AML-193 (cell line): ENCODE measurements around the gene CBX4.
"Not testable (repeated sequence)": the region's sequence is repeated elsewhere in the genome, so short reads cannot be mapped to it uniquely, and the experiment has no call there.

ENCODE experiments used
- DNase-seq, 2 experiments: peaks; one replicate each; lab custom pipeline; 2025; lab: John Stamatoyannopoulos, UW

Gene CBX4

GRCh38 chr17:79859676-79860615, 20.7 kb upstream of the CBX4 start:
- DNase-seq: no peak

- no peak for DNase-seq
These were observed 17.9 kb upstream of the CBX4 start for GRCh38 chr17:79857095-79857494.

- no peak for DNase-seq
These were observed 16.3 kb upstream of the CBX4 start for GRCh38 chr17:79855331-79856124.

- no peak for DNase-seq
These were observed 15.1 kb upstream of the CBX4 start for GRCh38 chr17:79854080-79855060.

GRCh38 chr17:79853168-79853567, 13.9 kb upstream of the CBX4 start:
- DNase-seq: not testable (repeated sequence)

- DNase-seq: no peak
These were observed 13.5 kb upstream of the CBX4 start for GRCh38 chr17:79852748-79853147.

GRCh38 chr17:79851461-79851817, 12.2 kb upstream of the CBX4 start:
- no peak for DNase-seq

- no peak for DNase-seq
These were observed 11.6 kb upstream of the CBX4 start for GRCh38 chr17:79850571-79851460.

GRCh38 chr17:79849953-79850352, 10.7 kb upstream of the CBX4 start:
- DNase-seq: no peak

- no peak for DNase-seq
These were observed 9.1 kb upstream of the CBX4 start for GRCh38 chr17:79848370-79848766.

- no peak for DNase-seq
These were observed 8.6 kb upstream of the CBX4 start for GRCh38 chr17:79847698-79848369.

- peak; percentile 43 to 63 for DNase-seq
These were observed 6.3 kb upstream of the CBX4 start for GRCh38 chr17:79845601-79845949.

- peak; percentile 19 to 43 for DNase-seq
These were observed 5.8 kb upstream of the CBX4 start for GRCh38 chr17:79844869-79845600.

GRCh38 chr17:79843816-79844800, 4.9 kb upstream of the CBX4 start:
- no peak for DNase-seq

GRCh38 chr17:79843474-79843815, 4.2 kb upstream of the CBX4 start:
- DNase-seq: no peak

GRCh38 chr17:79842656-79843473, 3.6 kb upstream of the CBX4 start:
- DNase-seq: no peak

GRCh38 chr17:79842136-79842655, 3.0 kb upstream of the CBX4 start:
- no peak for DNase-seq
